Mucosa of rectum (tissue), 2 donors: ENCODE results near the gene DEFB112.

Source experiments
- H3K27ac ChIP-seq, 2 donors: one replicate each; pipeline ENCODE4 v1.7.0; 2013; ENCODE audit warnings: inconsistent platforms in 2 of 2, low read depth in 2 of 2, low read length in 2 of 2
- H3K27me3 ChIP-seq, 2 donors: one replicate each; pipeline ENCODE4 v1.7.0; 2013; ENCODE audit warnings: low read length in 2 of 2; ENCODE audit not compliant: control insufficient read depth in 2 of 2, insufficient read depth in 2 of 2
- H3K36me3 ChIP-seq, 2 donors: one replicate each; pipeline ENCODE4 v1.7.0; 2013; ENCODE audit warnings: low read length in 2 of 2; ENCODE audit not compliant: control insufficient read depth in 2 of 2, insufficient read depth in 2 of 2
- H3K4me1 ChIP-seq, 2 donors: one replicate each; pipeline ENCODE4 v1.7.0; 2013; ENCODE audit warnings: low read length in 2 of 2, mild to moderate bottlenecking in 1 of 2; ENCODE audit not compliant: control insufficient read depth in 2 of 2, insufficient read depth in 2 of 2
- H3K4me3 ChIP-seq, 2 donors: one replicate each; pipeline ENCODE4 v1.7.0; 2013; ENCODE audit warnings: low read length in 2 of 2
- H3K9ac ChIP-seq, 2 donors: one replicate each; pipeline ENCODE4 v1.7.0; 2013; ENCODE audit warnings: low read length in 2 of 2, low read depth in 1 of 2, mild to moderate bottlenecking in 1 of 2
- H3K9me3 ChIP-seq, 2 donors: one replicate each; pipeline ENCODE4 v1.7.0; 2013; ENCODE audit warnings: low read length in 2 of 2; ENCODE audit not compliant: control insufficient read depth in 2 of 2
- donor health status: healthy.
- donor health status: Normal muscosa, but diverticular disease.

Gene DEFB112

GRCh38 chr6:50076431-50076830 lies 26.7 kb upstream of the DEFB112 start:
- H3K27ac ChIP-seq = no peak overlapping the region
- H3K9ac ChIP-seq = no peak overlapping the region

GRCh38 chr6:50071921-50072320 lies 22.2 kb upstream of the DEFB112 start:
- H3K27me3 ChIP-seq = no peaks in the 10 kb centered on the region
- H3K9me3 ChIP-seq = no peaks in the 10 kb centered on the region
- H3K4me1 ChIP-seq = no peaks in the 10 kb centered on the region
- no peaks in the 10 kb centered on the region for H3K36me3 ChIP-seq
- H3K4me3 ChIP-seq = no peak overlapping the region
- no peak overlapping the region for H3K27ac ChIP-seq
- no peak overlapping the region for H3K9ac ChIP-seq

More at GRCh38 chr6:50076431-50076830, 26.7 kb upstream of the DEFB112 start:
- Histone ChIP-seq H3K9me3 (no peaks in the 10 kb centered on the region), H3K4me1 (no peaks in the 10 kb centered on the region), H3K36me3 (no peaks in the 10 kb centered on the region), H3K27me3 (no peaks in the 10 kb centered on the region), H3K4me3 (no peak overlapping the region)

GRCh38 chr6:50070101-50070500 lies 20.4 kb upstream of the DEFB112 start:
- no peaks in the 10 kb centered on the region for H3K9me3 ChIP-seq
- no peak overlapping the region for H3K27ac ChIP-seq
- no peak overlapping the region for H3K9ac ChIP-seq
- H3K36me3 ChIP-seq = no peaks in the 10 kb centered on the region
- no peaks in the 10 kb centered on the region for H3K4me1 ChIP-seq
- no peaks in the 10 kb centered on the region for H3K27me3 ChIP-seq
- no peak overlapping the region for H3K4me3 ChIP-seq

GRCh38 chr6:50062051-50062450 lies 12.3 kb upstream of the DEFB112 start:
- no peaks in the 10 kb centered on the region for H3K36me3 ChIP-seq
- H3K4me3 ChIP-seq = no peak overlapping the region
- H3K27ac ChIP-seq = no peak overlapping the region
- H3K27me3 ChIP-seq = no peaks in the 10 kb centered on the region
- no peak overlapping the region for H3K9ac ChIP-seq
- no peaks in the 10 kb centered on the region for H3K9me3 ChIP-seq
- H3K4me1 ChIP-seq = no peaks in the 10 kb centered on the region

- no peak overlapping the region for H3K4me3 ChIP-seq
- H3K27me3 ChIP-seq = no peaks in the 10 kb centered on the region
- no peak overlapping the region for H3K27ac ChIP-seq
- H3K36me3 ChIP-seq = no peaks in the 10 kb centered on the region
- no peaks in the 10 kb centered on the region for H3K9me3 ChIP-seq
- H3K9ac ChIP-seq = no peak overlapping the region
- H3K4me1 ChIP-seq = no peaks in the 10 kb centered on the region
Observed at GRCh38 chr6:50056242-50056641, 6.5 kb upstream of the DEFB112 start.

GRCh38 chr6:50047026-50047425 lies 2.7 kb downstream of the DEFB112 start:
- H3K27ac ChIP-seq = no peak overlapping the region
- no peaks in the 10 kb centered on the region for H3K9me3 ChIP-seq
- H3K4me1 ChIP-seq = no peaks in the 10 kb centered on the region
- no peak overlapping the region for H3K9ac ChIP-seq
- no peaks in the 10 kb centered on the region for H3K27me3 ChIP-seq
- H3K4me3 ChIP-seq = no peak overlapping the region
- H3K36me3 ChIP-seq = no peaks in the 10 kb centered on the region

- H3K27ac ChIP-seq = no peak overlapping the region
- no peak overlapping the region for H3K4me3 ChIP-seq
- no peaks in the 10 kb centered on the region for H3K27me3 ChIP-seq
- no peak overlapping the region for H3K9ac ChIP-seq
- H3K9me3 ChIP-seq = no peaks in the 10 kb centered on the region
- H3K36me3 ChIP-seq = no peaks in the 10 kb centered on the region
- H3K4me1 ChIP-seq = no peaks in the 10 kb centered on the region
Observed at GRCh38 chr6:50030777-50031562, 18.8 kb downstream of the DEFB112 start.

GRCh38 chr6:50030350-50030749 lies 19.4 kb downstream of the DEFB112 start:
- Histone ChIP-seq H3K9me3 (no peaks in the 10 kb centered on the region), H3K4me3 (no peak overlapping the region), H3K27me3 (no peaks in the 10 kb centered on the region)

GRCh38 chr6:50025258-50025657 lies 24.5 kb downstream of the DEFB112 start:
- Histone ChIP-seq H3K4me1 (no peaks in the 10 kb centered on the region), H3K9ac (no peak overlapping the region), H3K27ac (no peak overlapping the region), H3K36me3 (no peaks in the 10 kb centered on the region), H3K9me3 (no peaks in the 10 kb centered on the region), H3K4me3 (no peak overlapping the region), H3K27me3 (no peaks in the 10 kb centered on the region)

More at GRCh38 chr6:50030350-50030749, 19.4 kb downstream of the DEFB112 start:
- Histone ChIP-seq H3K9ac (no peak overlapping the region), H3K4me1 (no peaks in the 10 kb centered on the region), H3K27ac (no peak overlapping the region), H3K36me3 (no peaks in the 10 kb centered on the region)

GRCh38 chr6:50021894-50022293 lies 27.8 kb downstream of the DEFB112 start, which contains the start of gene DEFB110:
TSS of gene DEFB110 (minus strand) at chr6:50021994. CDS start at chr6:50021935, 59 bp downstream.
- H3K9ac ChIP-seq = no peak within 1 kb of the TSS
- no peak within 1 kb of the TSS for H3K27ac ChIP-seq
- H3K4me3 ChIP-seq = no peak within 1 kb of the TSS
- no peaks in the 10 kb centered on the region for H3K36me3 ChIP-seq
- no peaks in the 10 kb centered on the region for H3K27me3 ChIP-seq
- no peaks in the 10 kb centered on the region for H3K4me1 ChIP-seq
- no peaks in the 10 kb centered on the region for H3K9me3 ChIP-seq
